Nephron (organoid): ENCODE data around the gene GLYATL3.
A peak's percentile ranks its signal among the peaks of the same experiment; 100 is the strongest.

Source experiments
- H3K27ac Mint-ChIP-seq, 3 experiments: 2 replicates each; pipeline ENCODE4 v1.8.0; 2020; ENCODE audit warnings: mixed read lengths in 3 of 3, mild to moderate bottlenecking in 2 of 3, moderate library complexity in 1 of 3
- H3K27me3 Mint-ChIP-seq: 2 replicates; pipeline ENCODE4 v1.8.0; 2021; ENCODE audit warnings: low read depth, mild to moderate bottlenecking, moderate library complexity, mixed read lengths
- H3K36me3 Mint-ChIP-seq: 2 replicates; pipeline ENCODE4 v1.8.0; 2020; ENCODE audit warnings: low read depth, mixed read lengths
- H3K4me1 Mint-ChIP-seq: 2 replicates; pipeline ENCODE4 v1.8.0; 2020; ENCODE audit warnings: mixed read lengths
- H3K4me3 Mint-ChIP-seq, 3 experiments: 2 replicates each; pipeline ENCODE4 v1.8.0; 2020; ENCODE audit warnings: mild to moderate bottlenecking in 3 of 3, mixed read lengths in 3 of 3, moderate library complexity in 2 of 3
- H3K9me3 Mint-ChIP-seq: 2 replicates; pipeline ENCODE4 v1.8.0; 2020; ENCODE audit warnings: mixed read lengths
- TF ChIP-seq, protein P1 (sequence below), 3 experiments: fragments of 200-600 bp; sonication (generic); IDR thresholded peaks; one replicate each; pipeline ENCODE4 v1.5.0; 2021; ENCODE audit warnings: antibody characterized with exemption in 3 of 3; ENCODE audit not compliant: unreplicated experiment in 3 of 3

GLYATL3 gene

DNA sequence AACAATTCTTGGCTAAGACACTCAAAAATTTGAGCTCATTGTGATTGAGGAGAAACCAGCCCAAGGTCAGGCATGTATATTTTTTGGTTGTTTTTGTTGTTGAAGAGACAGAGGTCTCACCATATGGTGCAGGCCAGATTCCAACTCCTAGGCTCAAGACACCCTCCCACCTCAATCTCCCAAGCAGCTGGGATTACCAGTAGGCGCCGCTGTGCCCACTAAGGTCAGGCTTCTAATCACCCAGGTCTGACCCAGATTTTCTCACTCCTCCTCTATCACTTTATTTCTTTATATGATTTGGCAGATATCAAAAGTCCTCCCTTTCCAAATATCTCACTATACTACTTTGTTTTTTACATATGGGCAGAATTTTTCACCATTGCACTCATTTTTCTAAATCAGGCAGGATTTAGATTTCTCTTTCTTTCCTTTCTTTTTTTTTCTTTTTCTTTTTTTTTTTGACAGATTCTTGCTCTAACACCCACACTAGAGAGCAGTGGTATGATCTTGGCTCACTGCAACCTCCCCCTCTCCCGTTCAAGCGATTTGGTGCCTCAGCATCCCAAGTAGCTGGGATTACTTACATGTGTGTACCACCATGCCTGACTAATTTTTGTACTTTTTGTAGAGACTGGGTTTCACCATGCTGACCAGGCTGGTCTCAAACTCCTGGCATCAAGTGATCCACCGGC, 49.0 kb downstream of the GLYATL3 start:
- Mint-ChIP-seq H3K9me3 (no peaks in the 10 kb centered on the region), H3K27me3 (peaks cover 55% of the 10 kb centered on the region), H3K27ac (no peak overlapping the region), H3K4me3 (peak overlapping the region in 1 of 3 experiments; percentile 18), H3K4me1 (peaks cover 16% of the 10 kb centered on the region), H3K36me3 (no peaks in the 10 kb centered on the region)
- TF ChIP-seq, protein P1, sequence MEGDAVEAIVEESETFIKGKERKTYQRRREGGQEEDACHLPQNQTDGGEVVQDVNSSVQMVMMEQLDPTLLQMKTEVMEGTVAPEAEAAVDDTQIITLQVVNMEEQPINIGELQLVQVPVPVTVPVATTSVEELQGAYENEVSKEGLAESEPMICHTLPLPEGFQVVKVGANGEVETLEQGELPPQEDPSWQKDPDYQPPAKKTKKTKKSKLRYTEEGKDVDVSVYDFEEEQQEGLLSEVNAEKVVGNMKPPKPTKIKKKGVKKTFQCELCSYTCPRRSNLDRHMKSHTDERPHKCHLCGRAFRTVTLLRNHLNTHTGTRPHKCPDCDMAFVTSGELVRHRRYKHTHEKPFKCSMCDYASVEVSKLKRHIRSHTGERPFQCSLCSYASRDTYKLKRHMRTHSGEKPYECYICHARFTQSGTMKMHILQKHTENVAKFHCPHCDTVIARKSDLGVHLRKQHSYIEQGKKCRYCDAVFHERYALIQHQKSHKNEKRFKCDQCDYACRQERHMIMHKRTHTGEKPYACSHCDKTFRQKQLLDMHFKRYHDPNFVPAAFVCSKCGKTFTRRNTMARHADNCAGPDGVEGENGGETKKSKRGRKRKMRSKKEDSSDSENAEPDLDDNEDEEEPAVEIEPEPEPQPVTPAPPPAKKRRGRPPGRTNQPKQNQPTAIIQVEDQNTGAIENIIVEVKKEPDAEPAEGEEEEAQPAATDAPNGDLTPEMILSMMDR (IDR thresholded peaks at IDR 0.05; ENCODE audit: unreplicated experiment in 3 of 3): no peak

DNA sequence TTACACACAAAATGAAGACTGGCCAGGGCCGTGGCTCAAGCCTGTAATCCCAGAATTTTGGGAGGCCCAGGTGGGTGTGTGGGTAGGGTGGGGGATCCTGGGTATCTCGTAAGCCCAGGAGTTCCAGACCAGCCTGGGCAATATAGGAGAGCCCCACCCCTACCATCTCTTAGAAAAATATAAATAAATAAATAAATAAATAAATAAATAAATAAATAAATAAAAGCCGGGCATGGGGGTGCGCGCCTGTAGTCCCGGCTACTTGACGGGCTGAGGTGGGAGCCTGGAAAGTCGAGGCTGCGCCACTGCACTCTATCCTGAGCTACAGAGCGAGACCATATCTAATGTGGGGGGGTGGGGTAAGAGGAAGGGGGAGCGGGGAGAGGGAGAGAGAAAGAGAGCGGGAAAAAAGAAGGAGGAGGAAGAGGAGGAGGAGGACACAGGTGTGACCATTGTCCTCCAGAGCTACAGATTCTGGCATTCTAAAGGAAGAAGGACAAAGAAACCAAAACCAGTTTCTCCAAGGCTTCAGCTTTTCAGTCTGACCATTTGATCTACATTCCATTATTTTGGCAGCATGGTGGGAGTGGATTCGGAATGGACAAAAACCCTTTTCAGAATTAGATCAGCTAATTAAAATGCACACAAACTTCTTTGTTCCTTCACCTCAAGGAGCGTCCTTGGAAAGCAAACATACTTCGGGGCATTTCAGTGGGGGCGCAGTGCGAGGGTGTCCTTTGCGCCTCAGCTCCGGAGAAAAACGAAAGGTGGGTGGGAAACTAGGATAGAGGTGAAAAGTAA, 50.2 kb downstream of the GLYATL3 start:
- Mint-ChIP-seq H3K4me1 (peaks cover 16% of the 10 kb centered on the region), H3K4me3 (peak overlapping the region; percentile 72 to 84 (median 79)), H3K27ac (no peak overlapping the region), H3K9me3 (no peaks in the 10 kb centered on the region), H3K27me3 (peaks cover 56% of the 10 kb centered on the region), H3K36me3 (no peaks in the 10 kb centered on the region)
- TF ChIP-seq, protein P1 (IDR thresholded peaks at IDR 0.05; ENCODE audit: unreplicated experiment in 3 of 3): no peak

DNA sequence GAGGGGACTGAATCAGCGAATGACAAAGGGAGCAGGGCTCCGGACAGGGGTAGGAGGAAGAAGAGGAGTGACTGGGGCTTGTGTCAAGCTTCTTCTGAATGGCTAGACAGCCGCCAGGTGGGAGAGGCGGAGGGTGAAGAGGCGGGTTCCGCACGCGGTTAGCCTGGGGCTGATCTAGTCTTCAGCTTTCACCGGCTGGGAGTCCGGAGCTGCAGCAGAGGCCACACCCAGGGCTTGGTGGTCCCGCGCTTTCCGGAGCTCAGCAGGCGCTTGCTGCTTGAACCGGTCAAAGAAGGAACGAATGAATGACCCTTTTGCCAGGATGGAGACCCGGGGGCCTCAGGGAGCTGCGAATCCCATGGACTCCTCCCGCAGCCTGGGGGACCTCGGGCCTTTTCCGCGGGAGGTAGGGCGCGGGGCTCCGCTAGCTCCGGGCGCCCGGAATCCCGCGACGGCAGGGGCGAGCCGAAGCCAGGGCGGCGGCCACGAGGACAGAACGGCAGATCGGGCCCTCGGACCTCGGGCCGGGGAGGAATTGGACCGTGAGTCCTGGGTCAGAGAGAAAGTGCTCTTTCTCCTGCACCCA, 50.9 kb downstream of the GLYATL3 start, which contains the start of gene C6orf141:
C6orf141 (plus strand) TSS at position 177 of the 586 bp plus-strand sequence; CDS start at position 302, 125 bp downstream.
- H3K27me3 Mint-ChIP-seq: peaks cover 56% of the 10 kb centered on the region
- H3K4me1 Mint-ChIP-seq: peaks cover 16% of the 10 kb centered on the region
- no peak within 1 kb of the TSS for H3K27ac Mint-ChIP-seq
- peak within 1 kb of the TSS; percentile 72 to 84 (median 79) for H3K4me3 Mint-ChIP-seq
- TF ChIP-seq, protein P1 (IDR thresholded peaks at IDR 0.05; ENCODE audit: unreplicated experiment in 3 of 3): no peak
- H3K9me3 Mint-ChIP-seq: no peaks in the 10 kb centered on the region
- no peaks in the 10 kb centered on the region for H3K36me3 Mint-ChIP-seq

DNA sequence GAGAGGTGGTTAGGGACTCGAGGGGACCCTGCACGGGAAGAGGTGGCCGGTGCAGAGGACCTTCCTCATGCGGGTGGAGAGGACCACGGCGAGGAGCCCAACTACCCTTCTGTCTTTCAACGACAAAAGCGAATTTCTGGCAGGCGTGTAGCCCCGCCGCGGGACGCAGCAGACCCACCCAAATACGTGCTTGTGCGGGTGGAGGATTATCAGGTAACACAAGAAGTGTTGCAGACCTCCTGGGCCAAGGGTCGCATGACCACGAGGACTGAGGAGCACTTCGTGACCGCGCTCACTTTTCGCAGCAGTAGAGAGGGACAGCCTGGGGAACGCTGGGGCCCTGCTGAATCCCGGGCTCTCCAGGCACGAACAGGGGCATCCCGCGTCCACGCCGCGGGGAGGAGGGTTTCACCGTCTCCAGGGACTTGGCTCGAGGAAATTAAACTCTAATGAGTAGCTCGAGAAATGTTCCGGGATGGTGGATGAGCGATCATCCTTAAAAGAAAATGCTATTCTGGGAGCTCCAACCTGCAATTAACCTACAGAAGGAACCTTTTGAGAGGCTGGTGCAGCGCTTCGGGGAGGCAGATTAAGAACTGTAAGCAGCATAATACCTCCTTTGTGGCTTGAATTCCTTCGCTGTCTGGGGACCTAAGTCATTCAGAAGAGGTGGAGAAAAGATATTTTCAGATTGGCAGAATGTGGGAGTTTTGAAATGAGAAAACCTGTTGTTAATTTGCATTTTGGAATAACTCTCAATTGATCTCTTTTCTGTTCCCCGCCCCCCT, 51.5 kb downstream of the GLYATL3 start:
- peaks cover 16% of the 10 kb centered on the region for H3K4me1 Mint-ChIP-seq
- no peak overlapping the region for H3K27ac Mint-ChIP-seq
- H3K27me3 Mint-ChIP-seq: peaks cover 56% of the 10 kb centered on the region
- no peaks in the 10 kb centered on the region for H3K9me3 Mint-ChIP-seq
- H3K4me3 Mint-ChIP-seq: peak overlapping the region; percentile 72 to 79 (median 79)
- no peaks in the 10 kb centered on the region for H3K36me3 Mint-ChIP-seq
- TF ChIP-seq, protein P1 (IDR thresholded peaks at IDR 0.05; ENCODE audit: unreplicated experiment in 3 of 3): no peak

DNA sequence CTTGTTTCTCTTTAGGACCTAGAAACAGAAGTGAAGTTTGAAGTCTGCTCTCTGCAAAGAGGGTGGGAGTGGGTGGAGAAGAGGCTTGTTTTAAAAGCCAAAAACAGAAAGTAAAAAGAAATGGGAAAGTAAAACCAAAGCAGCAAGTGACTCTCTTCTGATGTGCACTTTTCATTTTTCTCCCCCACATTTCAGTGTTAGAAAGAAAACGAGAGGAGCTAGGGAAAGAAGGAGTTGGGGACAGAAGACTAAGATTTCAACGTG, 52.1 kb downstream of the GLYATL3 start:
- TF ChIP-seq, protein P1 (IDR thresholded peaks at IDR 0.05; ENCODE audit: unreplicated experiment in 3 of 3): no peak
- Mint-ChIP-seq H3K36me3 (no peaks in the 10 kb centered on the region), H3K9me3 (no peaks in the 10 kb centered on the region), H3K27ac (no peak overlapping the region), H3K4me3 (peak overlapping the region; percentile 72 to 79 (median 79)), H3K27me3 (peaks cover 56% of the 10 kb centered on the region), H3K4me1 (peaks cover 16% of the 10 kb centered on the region)
